ENCODE data around the gene KLK2. TPM values are rescaled to one million over a fixed set of nuclear protein-coding genes. Genes with fewer than 3 reads are reported as not detected.
"Not testable (repeated sequence)": the region's sequence is repeated elsewhere in the genome, so short reads cannot be mapped to it uniquely, and the experiment has no call there.

KLK2 gene
- total RNA-seq, 4 donors from 2014 or later, result not detected

DNA sequence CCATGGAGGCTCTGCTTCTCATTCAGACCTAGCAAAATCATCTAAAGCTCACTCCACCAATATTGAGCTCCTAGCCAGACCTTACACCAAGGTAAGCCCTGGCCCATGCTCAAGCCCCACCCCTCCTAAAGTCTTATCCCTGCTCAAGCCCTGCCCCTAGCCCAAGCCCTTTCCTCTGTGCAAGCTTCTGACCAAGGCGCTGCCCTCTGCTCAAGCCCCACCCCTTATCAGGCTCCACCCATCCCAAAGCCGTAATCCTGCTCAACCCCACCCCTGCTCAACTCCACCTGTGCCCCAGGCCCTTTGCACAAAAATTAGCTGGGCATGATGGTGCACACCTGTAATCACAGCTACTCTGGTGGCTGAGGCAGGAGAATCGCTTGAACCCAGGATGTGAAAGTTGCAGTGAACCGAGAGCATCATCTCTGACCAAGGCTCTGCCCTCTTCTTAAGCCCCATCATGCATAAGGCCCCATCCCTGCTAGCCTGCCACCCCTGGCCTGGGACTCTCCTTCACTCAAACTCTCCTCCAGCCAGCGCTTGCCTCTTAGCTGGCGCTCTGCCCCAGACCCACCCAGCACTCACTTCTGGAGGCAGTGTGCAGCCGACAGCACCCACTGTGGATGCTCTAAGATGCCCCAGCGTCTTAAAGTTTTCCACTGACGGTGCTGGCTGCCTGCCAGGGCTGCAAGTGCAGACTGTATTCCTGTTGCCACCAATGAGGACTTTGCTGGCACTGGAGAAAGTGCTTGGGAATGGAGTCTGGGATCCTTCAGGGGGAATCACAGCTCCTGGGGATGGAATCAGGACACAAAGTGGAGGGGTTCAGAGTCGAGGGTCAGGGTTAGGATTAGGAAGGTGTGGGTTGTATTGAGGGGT lies 21.5 kb downstream of the KLK2 start:
- H3K27ac ChIP-seq, result no peak overlapping the region
- 50 to 56% methylated on average over 3 to 6 of the region's 10 CpGs for WGBS, 2 donors (ENCODE audit: low coverage in 1 of 2)
- no peaks in the 10 kb centered on the region for H3K36me3 ChIP-seq
- TF ChIP-seq, protein P1, sequence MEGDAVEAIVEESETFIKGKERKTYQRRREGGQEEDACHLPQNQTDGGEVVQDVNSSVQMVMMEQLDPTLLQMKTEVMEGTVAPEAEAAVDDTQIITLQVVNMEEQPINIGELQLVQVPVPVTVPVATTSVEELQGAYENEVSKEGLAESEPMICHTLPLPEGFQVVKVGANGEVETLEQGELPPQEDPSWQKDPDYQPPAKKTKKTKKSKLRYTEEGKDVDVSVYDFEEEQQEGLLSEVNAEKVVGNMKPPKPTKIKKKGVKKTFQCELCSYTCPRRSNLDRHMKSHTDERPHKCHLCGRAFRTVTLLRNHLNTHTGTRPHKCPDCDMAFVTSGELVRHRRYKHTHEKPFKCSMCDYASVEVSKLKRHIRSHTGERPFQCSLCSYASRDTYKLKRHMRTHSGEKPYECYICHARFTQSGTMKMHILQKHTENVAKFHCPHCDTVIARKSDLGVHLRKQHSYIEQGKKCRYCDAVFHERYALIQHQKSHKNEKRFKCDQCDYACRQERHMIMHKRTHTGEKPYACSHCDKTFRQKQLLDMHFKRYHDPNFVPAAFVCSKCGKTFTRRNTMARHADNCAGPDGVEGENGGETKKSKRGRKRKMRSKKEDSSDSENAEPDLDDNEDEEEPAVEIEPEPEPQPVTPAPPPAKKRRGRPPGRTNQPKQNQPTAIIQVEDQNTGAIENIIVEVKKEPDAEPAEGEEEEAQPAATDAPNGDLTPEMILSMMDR (IDR thresholded peaks at IDR 0.05), result no peak
- TF ChIP-seq POLR2AphosphoS5 (IDR thresholded peaks at IDR 0.05) (no peak), EP300 (IDR thresholded peaks at IDR 0.05) (no peak), POLR2A (IDR thresholded peaks at IDR 0.05) (no peak)
- peaks cover 70% of the 10 kb centered on the region for H3K27me3 ChIP-seq
- no peaks in the 10 kb centered on the region for H3K4me1 ChIP-seq
- no peak overlapping the region for H3K4me3 ChIP-seq
- no peaks in the 10 kb centered on the region for H3K9me3 ChIP-seq
- ATAC-seq, result no peak

DNA sequence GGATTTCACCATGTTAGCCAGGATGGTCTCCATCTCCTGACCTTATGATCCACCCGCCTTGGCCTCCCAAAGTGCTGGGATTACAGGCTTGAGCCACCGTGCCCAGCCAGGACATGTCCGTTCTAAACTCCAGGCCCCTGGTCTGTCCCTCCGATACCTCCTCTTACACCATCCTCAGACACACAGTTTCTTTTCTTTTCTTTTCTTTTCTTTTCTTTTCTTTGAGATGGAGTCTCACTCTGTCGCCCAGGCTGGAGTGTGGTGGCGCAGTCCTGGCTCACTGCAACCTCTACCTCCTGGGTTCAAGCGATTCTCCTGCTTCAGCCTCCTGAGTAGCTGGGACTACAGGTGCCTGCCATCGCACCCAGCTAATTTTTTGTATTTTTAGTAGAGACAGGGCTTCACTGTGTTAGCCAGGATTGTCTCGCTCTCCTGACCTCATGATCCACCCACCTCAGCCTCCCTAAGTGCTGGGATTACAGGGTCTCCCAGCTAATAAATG lies 22.9 kb downstream of the KLK2 start:
- not testable (repeated sequence) for H3K9me3 ChIP-seq, H3K4me3 ChIP-seq, ATAC-seq, H3K27ac ChIP-seq, H3K4me1 ChIP-seq, H3K36me3 ChIP-seq
- WGBS, 2 donors (ENCODE audit: low coverage in 1 of 2), result 78 to 80% methylated on average over 3 to 9 of the region's 9 CpGs
- H3K27me3 ChIP-seq, result peaks cover 80% of the 10 kb centered on the region

DNA sequence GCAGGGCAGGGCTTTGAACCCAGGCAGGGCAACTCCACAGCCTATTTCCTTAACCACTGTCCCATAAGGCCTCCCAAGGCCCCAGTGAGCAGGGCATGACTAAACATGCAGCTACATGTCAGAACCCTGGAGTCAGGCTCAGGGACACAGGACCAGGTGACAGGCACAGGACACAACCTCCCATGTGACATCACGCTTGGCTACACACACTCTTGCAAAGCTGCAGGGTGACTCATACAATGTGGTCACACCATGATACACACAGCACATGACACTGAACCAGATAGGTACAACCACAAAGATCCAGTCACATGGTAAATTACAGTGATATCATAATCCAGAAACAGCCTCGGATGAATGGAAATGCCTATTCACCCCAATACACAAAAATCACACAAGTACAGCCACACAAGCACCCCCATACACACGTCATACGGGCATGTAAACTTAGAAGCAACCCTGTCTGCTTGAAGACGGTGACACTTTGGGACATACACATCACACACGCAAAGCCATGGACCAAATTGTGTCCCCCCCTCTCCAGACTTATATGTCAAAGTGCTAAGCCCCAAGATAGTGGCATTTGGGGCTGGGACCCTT lies 23.5 kb downstream of the KLK2 start:
- 37 to 69% methylated on average over 2 to 6 of the region's 6 CpGs for WGBS, 2 donors (ENCODE audit: low coverage in 1 of 2)
- ATAC-seq, result no peak

DNA sequence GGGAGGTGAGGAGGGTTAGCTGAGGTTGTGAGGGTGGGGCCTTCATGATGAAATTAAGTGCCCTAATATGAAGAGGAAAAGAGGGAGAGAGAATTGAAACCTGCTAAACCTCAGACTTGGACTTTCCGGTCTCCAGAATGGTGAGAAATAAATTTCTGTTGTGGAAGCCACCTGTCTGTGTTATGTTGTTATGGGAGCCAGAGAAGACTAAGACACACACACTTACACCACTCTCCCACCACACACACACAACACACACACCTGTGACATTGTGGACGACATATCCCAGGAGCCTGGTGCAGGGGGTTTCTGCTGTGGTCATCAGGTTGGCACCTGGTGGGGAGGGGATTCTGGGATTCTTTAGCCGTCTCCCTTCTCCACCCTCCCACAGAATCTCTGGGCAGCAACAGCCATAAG lies 24.0 kb downstream of the KLK2 start:
- 88% methylated on average over 1 of the region's 3 CpGs; no CpG with 5 or more reads in 1 of the 2 donors for WGBS, 2 donors (ENCODE audit: low coverage in 1 of 2)
- H3K36me3 ChIP-seq, result no peaks in the 10 kb centered on the region
- H3K9me3 ChIP-seq, result no peaks in the 10 kb centered on the region
- no peak for ATAC-seq
- no peak for TF ChIP-seq EP300 (IDR thresholded peaks at IDR 0.05)
- no peak for TF ChIP-seq POLR2AphosphoS5 (IDR thresholded peaks at IDR 0.05)
- no peak for TF ChIP-seq POLR2A (IDR thresholded peaks at IDR 0.05)
- TF ChIP-seq, protein P1 (IDR thresholded peaks at IDR 0.05), result no peak
- H3K4me3 ChIP-seq, result no peak overlapping the region
- H3K27me3 ChIP-seq, result peaks cover 70% of the 10 kb centered on the region
- no peak overlapping the region for H3K27ac ChIP-seq
- H3K4me1 ChIP-seq, result no peaks in the 10 kb centered on the region

More for the DNA sequence above, 23.5 kb downstream of the KLK2 start:
- TF ChIP-seq POLR2A (IDR thresholded peaks at IDR 0.05), result no peak
- Histone ChIP-seq H3K4me3 (no peak overlapping the region), H3K27ac (no peak overlapping the region), H3K27me3 (peaks cover 75% of the 10 kb centered on the region), H3K9me3 (no peaks in the 10 kb centered on the region), H3K36me3 (no peaks in the 10 kb centered on the region), H3K4me1 (no peaks in the 10 kb centered on the region)

DNA sequence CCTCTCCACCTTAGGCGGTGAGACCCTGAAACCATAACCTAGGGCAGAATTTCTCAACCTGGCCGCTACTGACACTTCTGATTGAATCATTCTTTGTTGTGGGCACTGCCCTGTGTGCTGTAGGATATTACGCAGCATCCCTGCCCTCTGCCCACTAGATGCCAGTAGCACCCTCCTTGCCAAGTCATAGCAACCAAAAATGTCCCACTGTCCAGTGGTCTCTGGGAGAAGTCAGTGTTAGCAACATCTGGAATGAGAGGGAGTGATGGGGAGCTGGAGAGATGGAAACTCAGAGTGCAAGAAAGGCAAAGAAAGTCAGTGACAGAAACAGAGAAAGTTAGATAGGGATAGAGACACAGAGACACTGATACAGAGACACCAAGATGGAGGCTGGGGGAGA lies 24.4 kb downstream of the KLK2 start:
- H3K9me3 ChIP-seq, result no peaks in the 10 kb centered on the region
- H3K4me1 ChIP-seq, result no peaks in the 10 kb centered on the region
- no peak for TF ChIP-seq POLR2A (IDR thresholded peaks at IDR 0.05)
- TF ChIP-seq, protein P1 (IDR thresholded peaks at IDR 0.05), result no peak
- TF ChIP-seq POLR2AphosphoS5 (IDR thresholded peaks at IDR 0.05), result no peak
- no peak for TF ChIP-seq EP300 (IDR thresholded peaks at IDR 0.05)
- peaks cover 67% of the 10 kb centered on the region for H3K27me3 ChIP-seq
- H3K4me3 ChIP-seq, result no peak overlapping the region
- no CpG with 5 or more reads among the region's 3 CpGs for WGBS, 2 donors (ENCODE audit: low coverage in 1 of 2)
- no peak overlapping the region for H3K27ac ChIP-seq
- no peaks in the 10 kb centered on the region for H3K36me3 ChIP-seq
- ATAC-seq, result no peak

Data from gastroesophageal sphincter (tissue), 4 donors.